Hematopoietic multipotent progenitor cell treated with erythropoietin and hydrocortisone succinate and interleukin-3 and kit ligand, for 6 days (in vitro differentiated cells): ENCODE data around the gene PLA2G4A.

Source experiments
- DNase-seq: peaks from one replicate; pipeline ENCODE4 v3.0.0-alpha.2; 2015

Gene PLA2G4A

DNA sequence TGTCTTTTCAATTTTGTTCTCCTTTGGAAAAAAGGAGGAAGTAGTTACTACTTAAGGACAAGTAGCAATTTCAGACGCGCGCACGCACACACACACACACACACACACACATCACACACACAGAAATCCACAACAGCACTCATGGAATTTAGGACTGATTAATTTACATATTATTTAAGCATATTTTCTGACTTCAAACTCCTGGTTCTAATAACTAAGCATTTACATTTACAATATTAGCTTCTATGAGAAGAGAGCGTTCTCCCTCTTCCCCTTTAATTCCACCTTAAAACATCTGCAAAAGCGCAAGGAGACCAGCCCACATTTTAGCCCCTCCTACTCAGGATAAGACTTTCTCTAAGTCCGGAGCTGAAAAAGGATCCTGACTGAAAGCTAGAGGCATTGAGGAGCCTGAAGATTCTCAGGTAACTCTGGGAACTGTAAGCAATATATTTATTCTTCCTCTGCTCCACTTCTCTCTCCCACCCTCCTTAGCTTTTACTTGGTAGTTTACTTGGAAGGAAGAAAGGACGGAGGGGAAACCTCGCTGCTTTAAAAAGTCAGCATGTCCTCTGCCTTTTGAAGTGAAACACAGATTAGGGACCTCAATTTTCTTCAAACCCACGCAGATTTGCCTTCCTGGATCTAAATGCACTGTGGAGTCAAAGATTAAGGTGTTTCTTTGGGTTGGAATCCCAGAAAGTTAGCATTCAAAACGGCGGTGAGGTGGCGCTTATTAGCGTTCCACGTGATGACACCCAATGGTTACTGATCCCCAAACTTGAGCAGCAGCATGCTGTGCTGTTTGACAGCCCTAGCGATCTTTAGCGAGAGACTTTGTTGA lies at the start of gene PLA2G4A:
Gene PLA2G4A, plus strand, starts transcription at position 339 of the 844 bp plus-strand sequence. CDS start 25,406 bp downstream, outside the sequence.
- DNase-seq, result peak; percentile 92

GRCh38 chr1:186780076-186780475 lies 48.7 kb upstream of the PLA2G4A start:
- peak; percentile 36 for DNase-seq

DNA sequence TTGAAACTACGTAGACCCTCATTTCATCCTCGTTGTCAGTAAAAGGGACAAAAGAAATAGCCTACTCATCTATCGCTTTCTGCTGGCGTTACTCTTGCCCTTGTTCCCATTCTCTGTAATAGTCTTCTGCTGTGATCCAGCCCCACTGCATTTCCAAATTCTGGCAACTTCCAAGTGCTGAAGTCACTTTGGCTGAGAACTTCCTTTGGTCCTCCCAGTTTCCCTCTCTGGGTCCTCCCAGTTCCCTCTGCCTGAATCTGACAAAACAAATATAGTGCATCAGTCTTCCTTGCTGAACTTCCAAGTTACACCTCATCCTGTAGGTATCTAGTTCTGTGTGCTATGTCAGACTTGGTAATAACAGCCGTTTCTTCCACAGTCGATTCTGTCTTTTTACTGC lies 47.0 kb upstream of the PLA2G4A start:
- no peak for DNase-seq

DNA sequence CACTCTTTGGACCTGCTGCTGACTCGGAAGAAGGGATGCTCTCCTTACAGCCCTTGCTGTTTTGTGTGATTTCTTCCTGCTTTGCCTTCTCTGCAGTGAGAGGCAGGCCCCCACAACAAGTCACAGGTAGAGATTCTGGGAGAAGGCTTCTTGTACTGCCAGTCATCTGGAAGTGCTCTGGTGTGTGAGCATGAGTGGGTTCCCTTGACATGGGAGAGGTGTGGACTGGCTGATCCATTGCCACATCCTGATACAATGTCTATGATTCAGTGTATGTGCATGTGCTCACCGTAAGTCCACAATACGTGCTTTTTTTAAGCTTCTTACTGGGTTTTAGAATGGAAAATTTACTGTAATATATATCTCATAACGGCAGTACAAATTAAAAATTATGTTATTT lies 46.0 kb upstream of the PLA2G4A start:
- DNase-seq, result no peak

GRCh38 chr1:186783193-186783592 lies 45.6 kb upstream of the PLA2G4A start:
- DNase-seq, result no peak

DNA sequence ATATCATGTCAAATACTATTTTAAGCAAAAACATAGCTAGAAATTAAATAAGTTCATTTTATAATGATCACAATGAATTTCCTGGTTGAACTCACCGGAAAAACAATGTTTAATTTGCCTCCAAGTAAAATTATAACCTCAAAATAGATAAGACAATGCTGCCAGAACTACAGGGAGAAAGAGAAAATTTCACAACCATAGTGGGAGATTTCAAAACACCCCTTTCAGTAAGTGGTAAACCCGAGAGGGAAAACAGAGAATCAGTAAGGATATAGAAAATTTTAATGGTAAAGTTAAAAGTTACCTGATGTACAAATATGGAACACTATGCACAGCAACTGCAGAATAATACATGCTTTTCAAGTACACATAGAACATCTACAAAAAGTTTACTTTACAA lies 43.2 kb upstream of the PLA2G4A start:
- DNase-seq, result peak; percentile 33

DNA sequence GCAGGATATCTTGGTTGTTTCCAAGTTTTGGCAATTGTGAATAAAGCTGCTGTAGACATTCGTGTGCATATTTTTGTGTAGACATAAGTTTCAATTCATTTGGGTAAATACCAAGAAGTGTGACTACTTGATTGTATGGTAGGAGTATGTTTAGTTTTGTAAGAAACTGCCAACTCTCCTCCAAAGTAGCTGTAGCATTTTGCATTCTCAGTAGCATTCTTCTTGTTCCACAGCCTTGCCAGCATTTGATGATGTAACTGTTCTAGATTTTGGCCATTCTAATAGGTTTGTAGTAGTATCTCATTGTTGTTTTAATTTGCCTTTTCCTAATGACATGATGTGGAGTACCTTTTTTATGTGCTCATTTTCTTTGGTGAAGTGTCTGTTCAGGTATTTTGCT lies 38.6 kb upstream of the PLA2G4A start:
- DNase-seq, result no peak

GRCh38 chr1:186792870-186793581 lies 35.7 kb upstream of the PLA2G4A start:
- no peak for DNase-seq

DNA sequence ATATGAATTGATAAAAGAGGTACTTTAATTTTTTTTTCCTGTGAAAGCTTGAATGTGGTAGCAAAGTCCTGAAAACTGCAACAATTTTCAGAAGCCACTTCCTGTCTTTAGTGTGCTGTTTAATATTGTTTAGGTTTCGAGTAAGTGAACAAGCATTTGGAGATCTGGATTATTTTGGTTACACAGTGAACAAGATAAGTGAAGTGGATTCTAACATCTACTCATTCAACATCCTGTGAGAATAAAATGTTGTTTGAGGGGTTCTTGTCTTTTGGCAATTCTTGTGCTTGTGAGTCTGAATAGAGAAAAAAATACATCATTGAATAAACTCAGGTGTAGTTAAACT lies 35.2 kb upstream of the PLA2G4A start:
- DNase-seq, result no peak

GRCh38 chr1:186798960-186799688 lies 29.6 kb upstream of the PLA2G4A start:
- no peak for DNase-seq

DNA sequence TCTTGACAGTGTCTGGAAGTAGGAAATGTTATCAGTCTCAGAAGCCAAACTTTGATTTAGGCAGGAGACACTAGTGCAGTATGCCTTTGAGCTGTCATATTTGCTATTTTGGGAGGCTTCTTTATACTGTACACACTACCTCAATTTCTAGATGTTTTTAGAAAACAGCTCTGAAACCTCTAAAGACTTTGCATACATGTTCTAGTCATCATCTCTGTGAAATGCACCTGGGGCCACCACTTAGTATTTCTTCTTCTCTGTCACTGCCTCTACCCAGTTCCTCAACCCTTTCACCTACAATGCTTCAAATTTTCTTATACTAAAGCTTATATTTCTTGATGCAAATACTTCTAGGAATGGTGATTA lies 29.1 kb upstream of the PLA2G4A start:
- DNase-seq, result no peak

- DNase-seq, result peak; percentile 12
Measured at GRCh38 chr1:186802388-186802787, 26.4 kb upstream of the PLA2G4A start.

GRCh38 chr1:186804679-186805078 lies 24.1 kb upstream of the PLA2G4A start:
- DNase-seq, result no peak

GRCh38 chr1:186806477-186806876 lies 22.3 kb upstream of the PLA2G4A start:
- DNase-seq, result peak; percentile 55

GRCh38 chr1:186807163-186807562 lies 21.6 kb upstream of the PLA2G4A start:
- DNase-seq, result no peak

DNA sequence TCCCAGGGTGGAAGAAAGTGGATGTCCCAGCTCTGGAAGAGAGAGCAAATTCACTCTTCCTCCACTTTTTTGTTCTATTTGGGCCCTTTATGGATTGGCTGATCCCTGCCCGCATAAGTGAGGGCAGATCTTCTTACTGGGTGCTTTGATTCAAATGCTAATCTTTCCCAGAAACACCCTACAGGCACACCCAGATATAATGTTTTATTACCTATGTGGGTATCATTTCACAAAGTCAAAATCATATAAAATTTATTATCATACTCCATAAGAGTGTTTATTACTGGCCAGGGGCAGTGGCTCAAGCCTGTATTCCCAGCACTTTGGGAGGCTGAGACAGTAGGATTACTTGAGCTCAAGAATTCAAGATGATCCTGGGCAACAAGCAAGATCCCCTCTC lies 16.9 kb upstream of the PLA2G4A start:
- no peak for DNase-seq

DNA sequence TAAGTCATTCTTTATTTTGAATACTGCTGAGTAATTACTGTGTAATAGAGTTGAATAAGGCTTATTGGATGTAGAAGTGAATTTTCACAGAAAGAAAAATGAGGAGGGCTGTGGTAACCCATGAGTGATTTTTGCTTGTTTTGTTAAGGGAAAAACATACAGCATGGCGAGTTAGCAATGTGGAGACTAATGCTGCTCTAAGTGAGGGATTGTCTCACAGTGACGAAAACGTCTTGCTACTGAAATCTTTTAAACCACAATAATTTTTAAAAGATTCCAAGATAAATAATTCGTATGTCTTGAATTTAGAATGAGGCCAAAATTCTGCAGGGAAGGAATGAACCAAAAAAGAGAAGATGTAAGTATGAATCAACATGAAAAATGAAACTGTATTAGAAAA lies 16.2 kb upstream of the PLA2G4A start:
- no peak for DNase-seq

DNA sequence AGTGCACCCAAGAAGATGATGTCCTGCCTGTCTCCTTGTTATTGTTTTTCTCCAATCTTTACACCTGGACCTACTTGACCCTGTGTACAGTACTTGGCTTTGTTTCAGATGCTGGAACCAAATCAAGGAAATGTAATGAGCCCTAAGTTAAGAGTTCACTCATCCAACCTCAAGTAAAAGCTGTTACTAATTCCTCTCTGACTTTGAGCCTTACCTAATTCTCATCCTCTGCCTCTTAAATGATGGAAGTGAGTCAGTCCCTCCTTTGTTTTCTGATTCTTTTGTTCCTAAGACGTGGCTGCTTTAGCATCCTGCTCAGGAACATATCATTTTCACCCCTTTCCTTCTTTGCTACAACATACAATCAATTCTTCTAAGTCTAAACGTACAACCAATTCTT lies 15.3 kb upstream of the PLA2G4A start:
- no peak for DNase-seq

- no peak for DNase-seq
Measured at GRCh38 chr1:186819126-186819525, 9.6 kb upstream of the PLA2G4A start.

- DNase-seq, result no peak
Measured at GRCh38 chr1:186819563-186819962, 9.2 kb upstream of the PLA2G4A start.

DNA sequence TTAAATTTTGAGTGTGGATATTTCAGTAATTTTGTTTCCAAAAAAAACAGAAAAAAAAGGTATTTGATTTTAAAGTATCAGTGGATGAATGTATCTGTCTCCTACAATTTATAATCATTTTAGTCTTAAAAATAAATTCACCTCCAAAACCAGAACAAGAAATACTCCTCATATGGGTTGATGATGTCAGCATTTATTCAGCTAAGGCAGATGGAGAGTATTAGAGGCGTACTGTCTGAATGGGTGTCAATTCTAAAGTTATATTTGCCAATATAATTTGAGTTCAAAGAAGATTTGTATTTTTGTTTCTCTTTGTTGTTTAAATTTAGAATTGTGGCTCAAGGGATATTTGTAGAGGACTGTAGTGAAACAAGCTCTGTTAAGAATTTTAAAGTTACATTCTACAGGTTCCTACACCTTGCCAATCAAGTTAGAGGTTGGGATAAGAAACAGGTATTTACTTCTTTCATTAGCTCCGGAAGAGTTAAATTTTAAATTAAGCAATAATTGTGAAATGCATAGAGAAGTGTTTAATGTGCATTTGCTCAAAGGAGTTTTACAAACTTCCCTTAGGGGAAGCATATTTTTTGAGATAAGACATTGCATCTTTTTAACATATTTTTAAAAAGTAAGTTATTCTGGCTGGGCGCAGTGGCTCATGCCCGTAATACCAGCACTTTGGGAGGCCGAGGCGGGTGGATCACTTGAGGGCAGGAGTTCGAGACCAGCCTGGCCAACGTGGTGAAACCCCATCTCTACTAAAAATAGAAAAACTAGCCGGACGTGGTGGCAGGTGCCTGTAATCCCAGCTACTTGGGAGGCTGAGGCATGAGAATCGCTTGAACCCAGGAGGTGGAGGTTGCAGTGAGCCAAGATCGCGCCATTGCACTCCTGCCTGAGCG lies 1.2 kb downstream of the PLA2G4A start:
- peak; percentile 56 for DNase-seq

- DNase-seq, result no peak
Measured at GRCh38 chr1:186831168-186831567, 2.4 kb downstream of the PLA2G4A start.
